Posterior cingulate gyrus (tissue), 11 donors: ENCODE data around the gene LDLRAD4.

ENCODE experiments used
- DNase-seq, 10 donors: peaks; one replicate each; pipeline versions ENCODE4 v3.0.0 to v3.0.0-alpha.2; 2020 to 2021; ENCODE audit warnings: mixed read lengths in 3 of 10
- intact Hi-C: fragments of 100-400 bp; cut with DNase I; formaldehyde crosslinking; loops from one replicate; pipeline ENCODE4 v1.15.1; 2023

Gene LDLRAD4

GRCh38 chr18:13564579-13564978, 346.0 kb downstream of the LDLRAD4 start:
- peak in 3 of 10 donors; percentile 49 to 84 (median 55) for DNase-seq
- intact Hi-C loops = no loop called here

GRCh38 chr18:13565228-13565627, 346.7 kb downstream of the LDLRAD4 start:
- intact Hi-C loops = loop anchor here (1.0 kb wide), 1 partner anchor 46 kb away; no protein-coding TSS in a partner anchor
- DNase-seq = peak; percentile 87 to 99 (median 94)

GRCh38 chr18:13566941-13567746, 348.6 kb downstream of the LDLRAD4 start:
- intact Hi-C loops = no loop called here
- DNase-seq = peak in 9 of 10 donors; percentile 49 to 95 (median 71)

GRCh38 chr18:13568443-13569392, 350.2 kb downstream of the LDLRAD4 start:
- DNase-seq = no peak
- intact Hi-C loops = no loop called here

GRCh38 chr18:13570216-13570615, 351.7 kb downstream of the LDLRAD4 start:
- intact Hi-C loops = no loop called here
- DNase-seq = no peak

GRCh38 chr18:13570856-13571495, 352.4 kb downstream of the LDLRAD4 start:
- DNase-seq = no peak
- intact Hi-C loops = no loop called here

- DNase-seq = no peak
- intact Hi-C loops = no loop called here
These were observed 353.6 kb downstream of the LDLRAD4 start for GRCh38 chr18:13572148-13572547.

- intact Hi-C loops = no loop called here
- DNase-seq = no peak
These were observed 354.2 kb downstream of the LDLRAD4 start for GRCh38 chr18:13572721-13573120.

GRCh38 chr18:13573750-13574149, 355.2 kb downstream of the LDLRAD4 start:
- DNase-seq = peak in 1 of 10 donors; percentile 22
- intact Hi-C loops = no loop called here

- intact Hi-C loops = no loop called here
These were observed 355.8 kb downstream of the LDLRAD4 start for GRCh38 chr18:13574355-13574754.

GRCh38 chr18:13574761-13575160, 356.2 kb downstream of the LDLRAD4 start:
- intact Hi-C loops = no loop called here
- DNase-seq = no peak

More at GRCh38 chr18:13574355-13574754, 355.8 kb downstream of the LDLRAD4 start:
- no peak for DNase-seq

GRCh38 chr18:13576598-13576997, 358.0 kb downstream of the LDLRAD4 start:
- no peak for DNase-seq
- intact Hi-C loops = no loop called here

- peak in 1 of 10 donors; percentile 44 for DNase-seq
- intact Hi-C loops = no loop called here
These were observed 358.6 kb downstream of the LDLRAD4 start for GRCh38 chr18:13577091-13577697.

GRCh38 chr18:13577781-13578180, 359.2 kb downstream of the LDLRAD4 start:
- DNase-seq = no peak
- intact Hi-C loops = no loop called here

GRCh38 chr18:13578400-13578799, 359.8 kb downstream of the LDLRAD4 start:
- no peak for DNase-seq
- intact Hi-C loops = no loop called here

- no peak for DNase-seq
- intact Hi-C loops = no loop called here
These were observed 361.3 kb downstream of the LDLRAD4 start for GRCh38 chr18:13579874-13580273.

- intact Hi-C loops = no loop called here
- DNase-seq = peak in 2 of 10 donors; percentile 52 to 87
These were observed 361.8 kb downstream of the LDLRAD4 start for GRCh38 chr18:13580351-13580750.

GRCh38 chr18:13580991-13581390, 362.4 kb downstream of the LDLRAD4 start:
- DNase-seq = no peak

GRCh38 chr18:13581496-13582177, 363.1 kb downstream of the LDLRAD4 start:
- DNase-seq = no peak
- intact Hi-C loops = no loop called here

More at GRCh38 chr18:13580991-13581390, 362.4 kb downstream of the LDLRAD4 start:
- intact Hi-C loops = no loop called here
